A549 (cell line): ENCODE measurements around the gene PPP1R3E.

Source experiments
- BHLHE40 ChIP-seq: IDR thresholded peaks from 2 replicates; pipeline ENCODE4 v1.6.1; 2012; ENCODE audit warnings: low read depth, low read length, inconsistent platforms
- CEBPB ChIP-seq, 2 experiments: fragments of >200 bp in 1 of 2; sonication (Bioruptor Twin) in 1 of 2; formaldehyde crosslinking in 1 of 2; IDR thresholded peaks; 2 replicates each; pipeline ENCODE4 v1.6.1; 2012 to 2016
- CHD2 ChIP-seq: fragments of 150-350 bp; IDR thresholded peaks from 2 replicates; pipeline ENCODE4 v1.6.1; 2014; ENCODE audit warnings: low read length; ENCODE audit not compliant: partially characterized antibody
- CTCF ChIP-seq: fragments of >200 bp; sonication (Bioruptor Twin); formaldehyde crosslinking; IDR thresholded peaks from 3 replicates; pipeline ENCODE4 v1.5.1; 2016
- HDAC2 ChIP-seq: fragments of 200-600 bp; sonication (generic); IDR thresholded peaks from 2 replicates; pipeline ENCODE4 v1.6.1; 2016
- JUN ChIP-seq, 2 experiments: fragments of >200 bp; sonication (Bioruptor Twin); formaldehyde crosslinking; IDR thresholded peaks; 2 replicates in 1 of 2; 3 replicates in 1 of 2; pipeline ENCODE4 v1.6.1; 2016 to 2017
- MAFK ChIP-seq: fragments of 450-650 bp; IDR thresholded peaks from 2 replicates; pipeline ENCODE4 v1.6.1; 2014; ENCODE audit not compliant: partially characterized antibody
- MAX ChIP-seq: IDR thresholded peaks from 2 replicates; pipeline ENCODE4 v1.6.1; 2012
- NPAS2 ChIP-seq: fragments of 250-450 bp; sonication (Bioruptor Pico); IDR thresholded peaks from 2 replicates; pipeline ENCODE4 v1.8.0; 2022; ENCODE audit warnings: mild to moderate bottlenecking, moderate library complexity, borderline replicate concordance
- SMC3 ChIP-seq: fragments of >200 bp; sonication (Bioruptor Twin); formaldehyde crosslinking; IDR thresholded peaks from 3 replicates; pipeline ENCODE4 v1.6.1; 2018; ENCODE audit warnings: inconsistent platforms
- TFCP2L1 ChIP-seq: fragments of 250-450 bp; sonication (Bioruptor Pico); IDR thresholded peaks from 2 replicates; pipeline ENCODE4 v1.5.0; 2021; ENCODE audit warnings: mild to moderate bottlenecking

- no peak for TF ChIP-seq NPAS2 (CRISPR knock-in tag)
- no peak for TF ChIP-seq HDAC2
- TF ChIP-seq CTCF = no peak
- TF ChIP-seq MAFK = no peak
- no peak for TF ChIP-seq CEBPB (IDR thresholded peaks at IDR 0.05)
- TF ChIP-seq BHLHE40 = no peak
- no peak for TF ChIP-seq SMC3
- no peak for TF ChIP-seq JUN (IDR thresholded peaks at IDR 0.05)
- no peak for TF ChIP-seq CHD2
- TF ChIP-seq TFCP2L1 = no peak
- TF ChIP-seq MAX = no peak
Observed at GRCh38 chr14:23286902-23287479, 15.7 kb downstream of the PPP1R3E start.
